Motor neuron (in vitro differentiated cells): ENCODE data around the gene ZBTB21. TPM values are rescaled to one million over a fixed set of nuclear protein-coding genes. Genes with fewer than 3 reads are reported as not detected.

ENCODE experiments used
- ATAC-seq, 8 experiments: fragments of 200-7000 bp; cut with Tn5 transposase; replicated peaks in 6 of 8; 2 replicates each; pipeline ENCODE4 v1.8.0; 2021; ENCODE audit warnings: mild to moderate bottlenecking in 8 of 8, moderate library complexity in 8 of 8
- H3K27ac ChIP-seq, 2 donors: fragments of 250-450 bp; sonication (Bioruptor Pico); 2 replicates each; pipeline ENCODE4 v1.9.0; 2021; ENCODE audit warnings: antibody characterized with exemption in 2 of 2, mild to moderate bottlenecking in 2 of 2, moderate library complexity in 1 of 2
- H3K4me1 ChIP-seq, 2 donors: fragments of 250-450 bp; sonication (Bioruptor Pico); replicated peaks in 1 of 2; 2 replicates each; pipeline ENCODE4 v1.6.1; 2021; ENCODE audit warnings: antibody characterized with exemption in 2 of 2, mild to moderate bottlenecking in 2 of 2, moderate library complexity in 1 of 2
- H3K4me3 ChIP-seq, 5 donors: fragments of 250-450 bp; sonication (Bioruptor Pico); 2 replicates each; pipeline ENCODE4 v1.9.0; 2021; ENCODE audit warnings: antibody characterized with exemption in 5 of 5, mild to moderate bottlenecking in 5 of 5, moderate library complexity in 4 of 5
- WGBS, 10 experiments: fragments of 450-650 bp; shearing (Covaris generic); methylation state at CpG; one replicate each; pipeline ENCODE4 v1.0.0; 2022; 5-methylcytosine and 5-hydroxymethylcytosine counted together
- in situ Hi-C, 9 experiments: fragments of 400-800 bp; cut with MboI; loops; one replicate each; pipeline ENCODE4 v1.15.0; 2021; ENCODE audit warnings: low sequenced_read_pairs in 9 of 9, low pct_unique_long_range_greater_than_20kb in 2 of 9; ENCODE audit not compliant: unreplicated experiment in 9 of 9
- total RNA-seq, 8 experiments: library from RNA; unstranded; fragments of 300-600 nt; gene quantifications; 2 replicates each; pipeline versions ENCODE4 v1.2.3 to v1.2.4, GENCODE V29; 2022

The ZBTB21 gene
- total RNA-seq, 8 experiments from 2014 or later: 9.0 to 22.3 (median 14.2) TPM

- H3K27ac ChIP-seq: no peak overlapping the region
- H3K4me3 ChIP-seq: no peak overlapping the region
- 78 to 95% (median 89%) methylated on average over 2 to 10 of the region's 17 CpGs; no CpG with 5 or more reads in 2 of the 10 experiments for WGBS, 10 experiments
- peaks cover 0 to 8% of the 10 kb centered on the region in 2 donors for H3K4me1 ChIP-seq
- no peak for ATAC-seq
- in situ Hi-C loops: no loop called here
These were observed 34.5 kb downstream of the ZBTB21 start for GRCh38 chr21:41975391-41976272.

GRCh38 chr21:41974752-41975053, 35.5 kb downstream of the ZBTB21 start:
- in situ Hi-C loops: no loop called here
- Histone ChIP-seq H3K4me1 (peaks cover 4 to 13% of the 10 kb centered on the region in 2 donors), H3K27ac (no peak overlapping the region), H3K4me3 (no peak overlapping the region)
- ATAC-seq: no peak
- 40 to 83% (median 80%) methylated on average over 1 to 2 of the region's 4 CpGs; no CpG with 5 or more reads in 7 of the 10 experiments for WGBS, 10 experiments

- ATAC-seq: peak in 1 of 8 experiments; percentile 71
- Histone ChIP-seq H3K27ac (no peak overlapping the region), H3K4me1 (peaks cover 4 to 15% of the 10 kb centered on the region in 2 donors), H3K4me3 (no peak overlapping the region)
- 20 to 100% (median 76%) methylated on average over 1 to 5 of the region's 14 CpGs; no CpG with 5 or more reads in 1 of the 10 experiments for WGBS, 10 experiments
- in situ Hi-C loops: no loop called here
These were observed 36.1 kb downstream of the ZBTB21 start for GRCh38 chr21:41973861-41974751.

DNA sequence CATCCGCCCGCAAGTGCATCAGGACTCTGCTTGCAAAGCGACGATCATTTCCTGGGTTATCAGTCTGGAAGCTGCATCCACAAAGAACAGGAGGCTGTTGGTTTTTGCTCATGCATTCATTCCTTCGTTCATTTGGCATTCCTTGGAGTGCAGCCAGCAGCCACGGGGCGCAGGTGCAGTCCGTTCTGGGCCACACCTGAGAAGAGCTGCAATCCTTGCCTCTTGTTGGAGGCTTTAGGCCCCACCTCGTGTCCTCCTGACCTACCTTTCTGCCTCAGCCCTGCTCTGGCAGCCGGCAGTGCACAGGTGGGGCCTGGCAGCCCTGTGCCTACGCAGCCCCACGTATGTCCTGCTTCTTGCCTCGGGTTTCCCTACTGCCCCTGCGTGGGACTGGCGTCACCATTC, 36.7 kb downstream of the ZBTB21 start:
- no peak overlapping the region for H3K27ac ChIP-seq
- no peak for ATAC-seq

GRCh38 chr21:41972511-41973205, 37.5 kb downstream of the ZBTB21 start:
- H3K27ac ChIP-seq: no peak overlapping the region
- in situ Hi-C loops: no loop called here
- H3K4me1 ChIP-seq: peaks cover 4 to 19% of the 10 kb centered on the region in 2 donors
- no peak overlapping the region for H3K4me3 ChIP-seq
- no peak for ATAC-seq
- 54 to 97% (median 87%) methylated on average over 2 to 20 of the region's 23 CpGs; no CpG with 5 or more reads in 1 of the 10 experiments for WGBS, 10 experiments

More for the DNA sequence above, 36.7 kb downstream of the ZBTB21 start:
- in situ Hi-C loops: no loop called here
- 17 to 100% (median 84%) methylated on average over 1 to 10 of the region's 15 CpGs; no CpG with 5 or more reads in 3 of the 10 experiments for WGBS, 10 experiments
- Histone ChIP-seq H3K4me1 (peaks cover 4 to 17% of the 10 kb centered on the region in 2 donors), H3K4me3 (no peak overlapping the region)

- H3K4me3 ChIP-seq: no peak overlapping the region
- ATAC-seq: no peak
- H3K4me1 ChIP-seq: peaks cover 4 to 19% of the 10 kb centered on the region in 2 donors
- in situ Hi-C loops: no loop called here
- H3K27ac ChIP-seq: no peak overlapping the region
- 29 to 100% (median 78%) methylated on average over 1 to 2 of the region's 6 CpGs; no CpG with 5 or more reads in 3 of the 10 experiments for WGBS, 10 experiments
These were observed 38.3 kb downstream of the ZBTB21 start for GRCh38 chr21:41971891-41972290.

- peak in 3 of 8 experiments; percentile 24 to 52 (median 46) for ATAC-seq
- Histone ChIP-seq H3K4me1 (peaks cover 4 to 19% of the 10 kb centered on the region in 2 donors), H3K27ac (peak overlapping the region in 1 of 2 donors; percentile 21), H3K4me3 (no peak overlapping the region)
- in situ Hi-C loops: no loop called here
- WGBS, 10 experiments: 47 to 100% (median 77%) methylated on average over 1 to 13 of the region's 20 CpGs; no CpG with 5 or more reads in 1 of the 10 experiments
These were observed 39.2 kb downstream of the ZBTB21 start for GRCh38 chr21:41970751-41971653.

DNA sequence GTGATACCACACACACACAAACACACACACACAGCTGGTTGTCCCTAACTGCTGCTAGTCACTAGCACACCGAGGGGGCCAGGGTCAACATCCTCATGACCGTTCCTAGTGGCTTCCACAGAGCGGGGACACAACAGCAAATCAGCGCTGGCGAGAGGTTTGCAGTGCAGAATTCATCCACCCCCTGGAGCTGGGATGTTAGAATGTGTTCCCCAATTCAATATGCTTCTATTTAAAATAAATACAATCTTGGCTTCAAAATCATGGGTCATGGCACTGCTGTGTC, 40.1 kb downstream of the ZBTB21 start:
- in situ Hi-C loops: no loop called here

GRCh38 chr21:41967708-41968107, 42.5 kb downstream of the ZBTB21 start:
- Histone ChIP-seq H3K4me3 (no peak overlapping the region), H3K4me1 (peaks cover 4 to 21% of the 10 kb centered on the region in 2 donors), H3K27ac (no peak overlapping the region)
- in situ Hi-C loops: no loop called here
- ATAC-seq: no peak
- WGBS, 10 experiments: 67% methylated on average over 1 of the region's 4 CpGs; no CpG with 5 or more reads in 9 of the 10 experiments

More for the DNA sequence above, 40.1 kb downstream of the ZBTB21 start:
- 47 to 100% (median 90%) methylated on average over 1 to 5 of the region's 5 CpGs; no CpG with 5 or more reads in 5 of the 10 experiments for WGBS, 10 experiments
- Histone ChIP-seq H3K27ac (no peak overlapping the region), H3K4me1 (peaks cover 4 to 19% of the 10 kb centered on the region in 2 donors), H3K4me3 (no peak overlapping the region)
- ATAC-seq: peak in 1 of 8 experiments; percentile 38

DNA sequence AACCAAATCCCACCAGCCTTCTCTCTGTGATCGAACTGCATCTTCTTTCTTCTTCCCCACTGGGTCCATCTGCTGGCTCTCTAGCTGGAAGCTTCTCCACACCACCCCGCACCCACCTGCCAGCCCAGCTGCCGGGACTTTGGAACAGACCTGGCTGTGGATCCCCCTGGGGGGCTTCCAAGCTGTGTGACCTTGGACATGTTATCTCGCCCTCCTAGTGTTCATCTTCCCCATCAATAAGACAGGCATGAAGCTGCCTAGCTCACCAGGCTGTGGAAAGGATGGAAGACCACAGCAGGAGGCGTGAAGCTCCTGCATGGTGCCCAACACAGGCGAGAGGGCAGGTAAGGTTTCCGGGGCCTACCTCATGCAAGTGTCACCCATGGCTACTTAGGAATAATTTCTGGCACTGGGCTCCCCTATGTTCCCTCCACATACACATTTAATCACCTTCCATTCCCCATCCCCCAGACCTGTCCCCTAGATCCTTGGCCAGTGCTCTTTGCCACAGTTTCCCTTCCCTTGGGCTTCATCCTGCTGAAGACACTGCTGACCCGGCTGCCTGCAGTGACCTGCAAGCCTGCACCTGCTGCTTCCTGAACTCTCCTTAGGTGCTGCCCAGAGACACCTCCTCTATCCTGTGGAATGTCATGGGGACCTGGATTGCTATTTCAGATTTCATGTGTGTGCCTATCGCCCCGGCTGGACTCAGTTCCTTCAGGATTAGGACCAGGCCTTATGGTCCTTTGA, 43.1 kb downstream of the ZBTB21 start:
- in situ Hi-C loops: no loop called here
- no peak overlapping the region for H3K4me3 ChIP-seq
- no peak overlapping the region for H3K27ac ChIP-seq
- WGBS, 10 experiments: 20 to 100% (median 80%) methylated on average over 1 to 4 of the region's 10 CpGs; no CpG with 5 or more reads in 5 of the 10 experiments
- no peak for ATAC-seq
- peaks cover 4 to 21% of the 10 kb centered on the region in 2 donors for H3K4me1 ChIP-seq

- H3K27ac ChIP-seq: no peak overlapping the region
- in situ Hi-C loops: no loop called here
- WGBS, 10 experiments: 61 to 100% (median 85%) methylated on average over 1 to 11 of the region's 11 CpGs
- peak in 2 of 8 experiments; percentile 11 to 32 for ATAC-seq
- H3K4me3 ChIP-seq: no peak overlapping the region
- H3K4me1 ChIP-seq: peaks cover 4 to 19% of the 10 kb centered on the region in 2 donors
These were observed 43.9 kb downstream of the ZBTB21 start for GRCh38 chr21:41966041-41966833.
